WERI-Rb-1 (cell line): ENCODE data around the gene ADGRL2.

Source experiments
- DNase-seq: peaks from one replicate; pipeline ENCODE4 v3.0.0-alpha.2; 2020
- H3K27ac ChIP-seq: fragments of 250-450 bp; sonication (Bioruptor Pico); 2 replicates; pipeline ENCODE4 v1.5.1; 2020; ENCODE audit warnings: mild to moderate bottlenecking, moderate library complexity
- H3K27me3 ChIP-seq: fragments of 250-450 bp; sonication (Bioruptor Pico); 2 replicates; pipeline ENCODE4 v1.5.1; 2021; ENCODE audit warnings: mild to moderate bottlenecking, low read depth, moderate library complexity; ENCODE audit not compliant: insufficient read depth, severe bottlenecking
- H3K36me3 ChIP-seq: fragments of 250-450 bp; sonication (Bioruptor Pico); 2 replicates; pipeline ENCODE4 v1.5.1; 2020; ENCODE audit warnings: mild to moderate bottlenecking, moderate library complexity
- H3K4me3 ChIP-seq: 2 replicates; pipeline ENCODE4 v1.5.1; 2011; ENCODE audit warnings: low read depth, mild to moderate bottlenecking, control low read depth, low read length
- H3K9me3 ChIP-seq: fragments of 250-450 bp; sonication (Bioruptor Pico); 2 replicates; pipeline ENCODE4 v1.5.1; 2021; ENCODE audit warnings: mild to moderate bottlenecking, moderate library complexity; ENCODE audit not compliant: severe bottlenecking
- CTCF ChIP-seq: IDR thresholded peaks from 2 replicates; pipeline ENCODE4 v1.5.1; 2011; ENCODE audit warnings: low read depth, mild to moderate bottlenecking, control low read depth, inconsistent platforms, low read length

The ADGRL2 gene

GRCh38 chr1:81937791-81938450 is 137.2 kb downstream of the ADGRL2 start:
- Histone ChIP-seq H3K27ac (no peak overlapping the region), H3K36me3 (peaks cover 21% of the 10 kb centered on the region), H3K9me3 (no peaks in the 10 kb centered on the region), H3K27me3 (no peaks in the 10 kb centered on the region), H3K4me3 (no peak overlapping the region)
- TF ChIP-seq CTCF = no peak
- no peak for DNase-seq

- H3K27ac ChIP-seq = no peak overlapping the region
- no peak for DNase-seq
- no peaks in the 10 kb centered on the region for H3K9me3 ChIP-seq
- TF ChIP-seq CTCF = no peak
- H3K36me3 ChIP-seq = peaks cover 48% of the 10 kb centered on the region
- H3K4me3 ChIP-seq = no peak overlapping the region
- no peaks in the 10 kb centered on the region for H3K27me3 ChIP-seq
Measured at GRCh38 chr1:81948495-81948894, 147.8 kb downstream of the ADGRL2 start.

GRCh38 chr1:81949421-81949820 is 148.7 kb downstream of the ADGRL2 start:
- H3K9me3 ChIP-seq = no peaks in the 10 kb centered on the region
- no peaks in the 10 kb centered on the region for H3K27me3 ChIP-seq
- H3K4me3 ChIP-seq = no peak overlapping the region
- DNase-seq = no peak
- no peak overlapping the region for H3K27ac ChIP-seq
- TF ChIP-seq CTCF = no peak
- peaks cover 43% of the 10 kb centered on the region for H3K36me3 ChIP-seq

- H3K27ac ChIP-seq = no peak overlapping the region
- DNase-seq = no peak
- H3K27me3 ChIP-seq = no peaks in the 10 kb centered on the region
- H3K9me3 ChIP-seq = no peaks in the 10 kb centered on the region
- peaks cover 42% of the 10 kb centered on the region for H3K36me3 ChIP-seq
- H3K4me3 ChIP-seq = no peak overlapping the region
- TF ChIP-seq CTCF = no peak
Measured at GRCh38 chr1:81950037-81950436, 149.3 kb downstream of the ADGRL2 start.

GRCh38 chr1:81950591-81951244 is 150.0 kb downstream of the ADGRL2 start:
- H3K9me3 ChIP-seq = no peaks in the 10 kb centered on the region
- peaks cover 40% of the 10 kb centered on the region for H3K36me3 ChIP-seq
- H3K27ac ChIP-seq = no peak overlapping the region
- no peak for DNase-seq
- H3K4me3 ChIP-seq = no peak overlapping the region
- no peaks in the 10 kb centered on the region for H3K27me3 ChIP-seq
- no peak for TF ChIP-seq CTCF
